Effector memory CD8-positive, alpha-beta T cell (primary cell): Measurements from ENCODE around the gene KIRREL3.

Source experiments
- ATAC-seq: fragments of 150-1000 bp; cut with Tn5 transposase; replicated peaks from 2 replicates; pipeline ENCODE4 v1.10.0; 2021; ENCODE audit warnings: mild to moderate bottlenecking, moderate library complexity
- DNase-seq, 3 experiments: peaks; one replicate each; pipeline ENCODE4 v3.0.0; 2021
- H3K27ac Mint-ChIP-seq, 2 donors: one replicate each; pipeline ENCODE4 v1.8.0; 2022; ENCODE audit warnings: mild to moderate bottlenecking in 2 of 2, mixed read lengths in 2 of 2, moderate library complexity in 2 of 2
- H3K27me3 Mint-ChIP-seq, 2 donors: one replicate each; pipeline ENCODE4 v1.8.0; 2022; ENCODE audit warnings: mixed read lengths in 2 of 2
- H3K36me3 Mint-ChIP-seq: one replicate; pipeline ENCODE4 v1.8.0; 2022; ENCODE audit warnings: mild to moderate bottlenecking, moderate library complexity, mixed read lengths; ENCODE audit not compliant: insufficient read depth
- H3K4me1 Mint-ChIP-seq, 2 donors: one replicate each; pipeline ENCODE4 v1.8.0; 2022; ENCODE audit warnings: low read depth in 2 of 2, mixed read lengths in 2 of 2
- H3K4me3 Mint-ChIP-seq, 2 donors: one replicate each; pipeline ENCODE4 v1.8.0; 2022; ENCODE audit warnings: mild to moderate bottlenecking in 2 of 2, mixed read lengths in 2 of 2, moderate library complexity in 2 of 2
- H3K9me3 Mint-ChIP-seq, 2 donors: one replicate each; pipeline ENCODE4 v1.8.0; 2022; ENCODE audit warnings: mixed read lengths in 2 of 2

Gene KIRREL3

GRCh38 chr11:126518972-126519690, 481.4 kb downstream of the KIRREL3 start:
- ATAC-seq = no peak
- no peak for DNase-seq

DNA sequence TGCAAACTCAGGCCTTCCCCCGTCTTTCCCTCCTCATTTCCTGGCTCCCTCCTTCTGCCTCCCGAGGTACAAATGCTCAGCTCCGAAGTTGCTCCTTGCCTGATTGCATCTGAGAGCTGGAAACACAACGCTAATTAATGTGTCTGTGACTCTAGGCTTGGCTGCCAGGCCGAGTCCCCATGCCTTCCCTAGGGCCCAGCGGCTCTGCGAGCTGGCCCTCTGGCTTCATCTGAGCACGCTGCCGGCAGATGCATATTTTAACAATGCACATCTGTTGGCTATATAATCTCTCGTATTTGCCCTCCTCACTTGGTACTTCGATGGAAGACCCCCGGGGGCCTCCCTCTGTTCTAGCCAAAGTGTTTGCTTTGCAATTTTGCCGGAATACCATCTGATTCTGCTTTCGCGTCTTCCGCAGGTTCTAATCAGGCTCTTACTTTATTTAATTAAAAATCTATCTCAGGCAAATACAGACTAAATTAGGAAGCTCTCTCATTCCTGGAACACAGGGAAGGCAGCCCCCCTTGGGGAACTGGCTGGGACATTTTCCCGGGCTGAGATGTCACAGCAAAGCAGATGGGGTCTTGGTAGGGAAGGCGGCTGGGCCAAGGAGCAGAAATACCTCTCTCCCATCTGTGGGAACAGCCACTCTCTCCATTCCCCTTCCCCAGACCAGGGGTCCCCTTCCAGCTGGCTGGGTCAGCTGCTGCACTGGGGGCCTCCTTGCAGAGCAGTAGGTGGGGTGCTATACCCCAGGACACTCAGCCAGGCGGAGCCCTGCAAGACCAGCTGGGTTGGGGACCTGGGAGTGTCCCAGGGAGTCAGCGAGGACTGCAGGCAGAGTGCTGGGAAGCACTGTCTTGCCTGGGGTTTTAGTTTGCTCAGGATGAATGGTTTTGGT, 482.2 kb downstream of the KIRREL3 start:
- no peak overlapping the region for H3K4me3 Mint-ChIP-seq
- H3K4me1 Mint-ChIP-seq = peaks cover 0 to 1% of the 10 kb centered on the region in 2 donors
- no peaks in the 10 kb centered on the region for H3K9me3 Mint-ChIP-seq
- peaks cover 3% of the 10 kb centered on the region for H3K36me3 Mint-ChIP-seq
- no peak for ATAC-seq
- DNase-seq = no peak
- H3K27ac Mint-ChIP-seq = no peak overlapping the region
- peaks cover 59 to 79% of the 10 kb centered on the region in 2 donors for H3K27me3 Mint-ChIP-seq

More at GRCh38 chr11:126518972-126519690, 481.4 kb downstream of the KIRREL3 start:
- no peaks in the 10 kb centered on the region for H3K36me3 Mint-ChIP-seq
- no peak overlapping the region for H3K4me3 Mint-ChIP-seq
- H3K27me3 Mint-ChIP-seq = peaks cover 51 to 79% of the 10 kb centered on the region in 2 donors
- no peaks in the 10 kb centered on the region for H3K4me1 Mint-ChIP-seq
- no peaks in the 10 kb centered on the region for H3K9me3 Mint-ChIP-seq
- H3K27ac Mint-ChIP-seq = no peak overlapping the region

DNA sequence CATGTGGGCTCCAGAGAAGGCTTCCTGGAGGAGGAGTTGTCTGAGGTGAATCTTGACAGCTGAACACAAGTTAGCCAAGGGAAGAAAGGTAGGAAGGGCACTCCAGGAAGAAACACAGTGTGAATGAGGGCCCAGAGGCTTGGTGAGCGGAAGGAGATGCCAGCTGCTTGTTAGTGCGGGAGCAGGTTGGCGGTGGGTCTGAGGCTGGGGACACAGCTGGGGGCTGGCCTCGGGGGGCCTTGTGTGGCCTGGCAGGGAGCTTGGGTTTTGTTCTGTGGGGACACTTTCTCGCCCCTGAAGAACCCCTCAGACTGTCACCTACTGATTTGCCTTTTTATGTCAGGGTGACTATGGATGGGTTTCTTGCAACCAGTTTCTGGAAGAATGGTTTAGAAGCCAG, 485.1 kb downstream of the KIRREL3 start:
- peaks cover 4% of the 10 kb centered on the region for H3K36me3 Mint-ChIP-seq
- H3K27me3 Mint-ChIP-seq = peaks cover 53 to 93% of the 10 kb centered on the region in 2 donors
- H3K9me3 Mint-ChIP-seq = no peaks in the 10 kb centered on the region
- H3K4me1 Mint-ChIP-seq = peaks cover 0 to 1% of the 10 kb centered on the region in 2 donors
- H3K27ac Mint-ChIP-seq = no peak overlapping the region
- DNase-seq = no peak
- no peak for ATAC-seq
- no peak overlapping the region for H3K4me3 Mint-ChIP-seq

DNA sequence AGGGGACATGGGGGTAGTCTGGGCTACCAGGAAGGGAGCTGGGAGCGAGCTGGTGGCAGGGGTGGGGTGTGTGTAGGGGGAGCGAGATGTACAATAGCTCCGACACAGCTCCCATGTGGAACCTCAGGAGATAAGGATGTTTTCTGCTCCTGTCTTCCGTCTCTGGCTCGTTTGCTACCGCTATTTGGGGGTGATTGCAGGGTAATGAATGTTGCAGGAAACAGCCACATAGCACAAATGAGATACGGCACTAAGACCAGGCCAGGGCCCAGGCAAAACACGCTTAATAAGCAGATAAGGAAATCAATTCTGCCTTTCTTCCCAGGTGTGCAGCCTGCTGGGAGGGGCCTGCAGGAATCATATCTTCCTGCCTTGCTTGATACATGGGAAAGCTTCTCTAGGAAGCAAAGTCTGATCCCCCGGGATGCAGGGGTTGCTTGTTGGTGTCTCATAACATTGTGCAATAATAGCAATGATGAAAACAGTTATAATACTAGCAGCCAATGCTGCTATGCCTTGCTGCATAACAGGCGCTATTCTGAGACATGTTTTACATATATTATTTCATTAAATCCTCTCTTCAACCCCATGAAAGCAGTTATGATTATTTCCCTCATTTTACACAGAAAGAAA, 486.4 kb downstream of the KIRREL3 start:
- Mint-ChIP-seq H3K4me1 (peaks cover 0 to 1% of the 10 kb centered on the region in 2 donors), H3K27ac (peak overlapping the region in 1 of 2 donors; percentile 33), H3K27me3 (peaks cover 58 to 98% of the 10 kb centered on the region in 2 donors)

GRCh38 chr11:126512741-126513715, 487.5 kb downstream of the KIRREL3 start:
- no peak overlapping the region for H3K4me3 Mint-ChIP-seq
- H3K27ac Mint-ChIP-seq = no peak overlapping the region
- peaks cover 0 to 1% of the 10 kb centered on the region in 2 donors for H3K4me1 Mint-ChIP-seq
- peaks cover 4% of the 10 kb centered on the region for H3K36me3 Mint-ChIP-seq
- DNase-seq (no peak), ATAC-seq (no peak)
- H3K27me3 Mint-ChIP-seq = peaks cover 63 to 98% of the 10 kb centered on the region in 2 donors
- H3K9me3 Mint-ChIP-seq = no peaks in the 10 kb centered on the region

More for the DNA sequence above, 486.4 kb downstream of the KIRREL3 start:
- DNase-seq = no peak
- no peak for ATAC-seq
- peaks cover 4% of the 10 kb centered on the region for H3K36me3 Mint-ChIP-seq
- no peaks in the 10 kb centered on the region for H3K9me3 Mint-ChIP-seq
- no peak overlapping the region for H3K4me3 Mint-ChIP-seq

- Mint-ChIP-seq H3K9me3 (no peaks in the 10 kb centered on the region), H3K27me3 (peaks cover 67 to 100% of the 10 kb centered on the region in 2 donors), H3K27ac (no peak overlapping the region), H3K36me3 (peaks cover 4% of the 10 kb centered on the region), H3K4me3 (no peak overlapping the region), H3K4me1 (peaks cover 0 to 1% of the 10 kb centered on the region in 2 donors)
- DNase-seq = no peak
- ATAC-seq = no peak
These were observed 488.3 kb downstream of the KIRREL3 start for GRCh38 chr11:126512251-126512650.

DNA sequence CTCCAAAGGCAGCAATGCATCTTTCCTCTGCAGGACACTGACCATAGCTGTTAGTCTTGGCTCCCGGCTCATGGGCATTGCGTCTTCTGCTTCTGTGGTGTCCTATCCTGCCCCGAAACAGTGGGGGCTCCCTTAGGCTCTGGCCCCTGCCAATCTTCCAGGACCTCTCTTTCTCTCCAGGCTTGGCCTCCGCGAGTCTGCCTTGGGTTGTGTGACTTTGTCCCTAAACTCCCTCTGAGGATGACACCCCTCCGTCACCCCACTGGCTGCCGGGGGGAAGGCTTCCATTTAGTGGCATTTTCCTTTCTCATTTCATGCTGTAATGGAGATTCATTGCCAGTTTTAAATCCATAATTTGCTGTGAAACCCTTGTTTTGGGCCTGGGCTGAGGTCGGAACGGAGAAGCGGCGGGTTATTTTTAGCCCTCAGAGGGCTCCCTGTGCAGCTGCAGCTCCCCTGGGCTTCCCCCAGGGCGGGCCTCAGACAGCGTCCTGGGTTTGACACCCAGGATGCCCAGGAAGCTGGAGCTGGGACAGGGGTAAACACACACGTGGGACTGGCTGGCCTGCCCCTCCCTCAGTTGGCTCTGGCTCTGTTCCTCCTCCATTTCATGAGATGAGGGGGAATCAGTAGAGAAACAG, 489.0 kb downstream of the KIRREL3 start:
- DNase-seq (no peak), ATAC-seq (no peak)
- Mint-ChIP-seq H3K4me1 (peaks cover 0 to 1% of the 10 kb centered on the region in 2 donors), H3K36me3 (peaks cover 4% of the 10 kb centered on the region), H3K27ac (no peak overlapping the region), H3K9me3 (no peaks in the 10 kb centered on the region), H3K4me3 (no peak overlapping the region), H3K27me3 (peaks cover 71 to 100% of the 10 kb centered on the region in 2 donors)

- H3K4me1 Mint-ChIP-seq = peaks cover 0 to 1% of the 10 kb centered on the region in 2 donors
- H3K36me3 Mint-ChIP-seq = peaks cover 4% of the 10 kb centered on the region
- H3K27ac Mint-ChIP-seq = no peak overlapping the region
- peaks cover 66 to 93% of the 10 kb centered on the region in 2 donors for H3K27me3 Mint-ChIP-seq
- H3K9me3 Mint-ChIP-seq = no peaks in the 10 kb centered on the region
- DNase-seq (no peak), ATAC-seq (no peak)
- no peak overlapping the region for H3K4me3 Mint-ChIP-seq
These were observed 489.8 kb downstream of the KIRREL3 start for GRCh38 chr11:126510621-126511370.

- Mint-ChIP-seq H3K4me3 (no peak overlapping the region), H3K27ac (no peak overlapping the region), H3K9me3 (peaks cover 2 to 6% of the 10 kb centered on the region in 2 donors), H3K27me3 (peaks cover 61 to 83% of the 10 kb centered on the region in 2 donors), H3K4me1 (no peaks in the 10 kb centered on the region), H3K36me3 (no peaks in the 10 kb centered on the region)
- ATAC-seq (no peak), DNase-seq (no peak)
These were observed 492.9 kb downstream of the KIRREL3 start for GRCh38 chr11:126507646-126508045.

DNA sequence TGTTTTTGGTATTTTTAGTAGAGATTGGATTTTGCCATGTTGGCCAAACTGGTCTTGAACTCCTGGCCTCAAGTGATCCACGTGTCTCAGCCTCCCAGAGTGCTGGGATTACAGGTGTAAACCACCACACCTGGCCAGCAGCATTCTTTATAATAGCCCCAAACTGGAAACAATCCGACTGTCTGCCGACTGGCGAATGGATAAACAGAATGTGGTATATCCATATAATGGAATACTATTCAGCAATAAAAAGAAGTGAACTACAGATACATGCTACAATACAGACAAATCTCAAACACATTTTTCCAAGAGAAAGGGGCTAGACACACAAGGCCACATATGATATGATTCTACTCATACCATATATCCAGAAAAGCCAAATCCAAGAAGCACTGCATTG, 493.8 kb downstream of the KIRREL3 start:
- H3K4me3 Mint-ChIP-seq = no peak overlapping the region
- H3K4me1 Mint-ChIP-seq = no peaks in the 10 kb centered on the region
- DNase-seq = no peak
- H3K36me3 Mint-ChIP-seq = no peaks in the 10 kb centered on the region
- ATAC-seq = no peak
- H3K27ac Mint-ChIP-seq = no peak overlapping the region
- peaks cover 2 to 6% of the 10 kb centered on the region in 2 donors for H3K9me3 Mint-ChIP-seq
- H3K27me3 Mint-ChIP-seq = peaks cover 70 to 83% of the 10 kb centered on the region in 2 donors

GRCh38 chr11:126502982-126503381, 497.6 kb downstream of the KIRREL3 start:
- no peak for ATAC-seq
- H3K4me3 Mint-ChIP-seq = no peak overlapping the region
- H3K9me3 Mint-ChIP-seq = peaks cover 2 to 6% of the 10 kb centered on the region in 2 donors
- DNase-seq = no peak
- no peaks in the 10 kb centered on the region for H3K36me3 Mint-ChIP-seq
- H3K27ac Mint-ChIP-seq = no peak overlapping the region
- H3K27me3 Mint-ChIP-seq = peaks cover 61 to 73% of the 10 kb centered on the region in 2 donors
- peaks cover 4% of the 10 kb centered on the region in 2 donors for H3K4me1 Mint-ChIP-seq
